GM12873 (cell line): ENCODE measurements around the gene PVALB.
A peak's percentile ranks its signal among the peaks of the same experiment; 100 is the strongest.

Source experiments
- CTCF ChIP-seq: IDR thresholded peaks from 2 replicates; pipeline ENCODE4 v1.5.1; 2012; ENCODE audit warnings: low read depth, mild to moderate bottlenecking, moderate library complexity, low read length, control low read depth; ENCODE audit not compliant: insufficient read depth; ENCODE audit errors: missing control alignments

PVALB gene

GRCh38 chr22:36781656-36782627, 34.9 kb downstream of the PVALB start:
- peak; percentile 91 for TF ChIP-seq CTCF

GRCh38 chr22:36778020-36778419, 38.8 kb downstream of the PVALB start:
- TF ChIP-seq CTCF: no peak

- no peak for TF ChIP-seq CTCF
Measured at GRCh38 chr22:36776722-36777121, 40.1 kb downstream of the PVALB start.

GRCh38 chr22:36775964-36776669, 40.7 kb downstream of the PVALB start, which contains the start of gene IFT27:
TSS of gene IFT27 (minus strand) at chr22:36776119. CDS start at chr22:36775707, 412 bp downstream.
- no peak for TF ChIP-seq CTCF

- no peak for TF ChIP-seq CTCF
Measured at GRCh38 chr22:36775586-36775963, 41.3 kb downstream of the PVALB start.

GRCh38 chr22:36773935-36774334, 42.9 kb downstream of the PVALB start:
- peak; percentile 20 for TF ChIP-seq CTCF

GRCh38 chr22:36772451-36772850, 44.4 kb downstream of the PVALB start:
- no peak for TF ChIP-seq CTCF
